ENCODE measurements around the gene SOX4. TPM values are rescaled to one million over a fixed set of nuclear protein-coding genes. Genes with fewer than 3 reads are reported as not detected.
"Not testable (repeated sequence)": the region's sequence is repeated elsewhere in the genome, so short reads cannot be mapped to it uniquely, and the experiment has no call there.

Gene SOX4
- total RNA-seq (10 to 100 TPM; 16.0 to 25.2 TPM), polyA plus RNA-seq (1 to 10 TPM; 4.3 to 4.5 TPM)
- long read RNA-seq, donor 1, full-length matches to known transcripts, result 20 of 20 reads
- long read RNA-seq, donor 1, partial matches to known transcripts, result 0 of 20 reads
- long read RNA-seq, donor 1, other reads (novel, unspliced or antisense), result 0 of 20 reads
- long read RNA-seq, donor 2, full-length matches to known transcripts, result 90 of 91 reads
- long read RNA-seq, donor 2, partial matches to known transcripts, result 0 of 91 reads
- long read RNA-seq, donor 2, other reads (novel, unspliced or antisense), result 1 of 91 reads

GRCh38 chr6:21593412-21593926, at the start of gene SOX4:
SOX4 (plus strand) TSS chr6:21593751; CDS start chr6:21594535, 784 bp downstream.
- H3K4me3 ChIP-seq (ENCODE audit: low read length in 2 of 2), result peak within 1 kb of the TSS; percentile 15 to 77
- no peaks in the 10 kb centered on the region for H3K27me3 ChIP-seq (ENCODE audit: control insufficient read depth in 1 of 2, insufficient read depth in 2 of 2, low read length in 1 of 2)
- H3K27ac ChIP-seq (ENCODE audit: low read depth in 1 of 2, low read length in 2 of 2), result peak within 1 kb of the TSS; percentile 78 to 91
- intact Hi-C loops (cut with DNase I), result loop anchor here (5.0 to 10.0 kb wide), 5 partner anchors 291 to 1141 kb away; no protein-coding TSS in a partner anchor
- H3K9me3 ChIP-seq (ENCODE audit: control insufficient read depth, low read length), result no peaks in the 10 kb centered on the region
- H3K36me3 ChIP-seq (ENCODE audit: control insufficient read depth in 1 of 2, insufficient read depth in 2 of 2, low read length in 1 of 2), result no peaks in the 10 kb centered on the region
- DNase-seq (peak; percentile 95), ATAC-seq (ENCODE audit: low FRiP score) (peak; percentile 84)
- WGBS, 2 donors, result 0 to 1% methylated on average over 19 of the region's 19 CpGs
- H3K4me1 ChIP-seq (ENCODE audit: control insufficient read depth in 1 of 2, insufficient read depth in 2 of 2, low read length in 2 of 2), result no peaks in the 10 kb centered on the region

GRCh38 chr6:21552286-21552685, 41.3 kb upstream of the SOX4 start:
- WGBS, 2 donors, result 90 to 96% methylated on average over 16 to 27 of the region's 27 CpGs
- intact Hi-C loops (cut with DNase I); H3K9me3 ChIP-seq (ENCODE audit: control insufficient read depth, low read length); ATAC-seq (ENCODE audit: low FRiP score); H3K4me3 ChIP-seq (ENCODE audit: low read length in 2 of 2); DNase-seq; H3K4me1 ChIP-seq (ENCODE audit: control insufficient read depth in 1 of 2, insufficient read depth in 2 of 2, low read length in 2 of 2); H3K36me3 ChIP-seq (ENCODE audit: control insufficient read depth in 1 of 2, insufficient read depth in 2 of 2, low read length in 1 of 2); H3K27ac ChIP-seq (ENCODE audit: low read depth in 1 of 2, low read length in 2 of 2); H3K27me3 ChIP-seq (ENCODE audit: control insufficient read depth in 1 of 2, insufficient read depth in 2 of 2, low read length in 1 of 2): not testable (repeated sequence)

GRCh38 chr6:21554286-21554685, 39.3 kb upstream of the SOX4 start:
- H3K4me3 ChIP-seq (ENCODE audit: low read length in 2 of 2), result no peak overlapping the region
- no peak overlapping the region for H3K27ac ChIP-seq (ENCODE audit: low read depth in 1 of 2, low read length in 2 of 2)
- WGBS, 2 donors, result 94 to 95% methylated on average over 5 of the region's 5 CpGs
- no peaks in the 10 kb centered on the region for H3K36me3 ChIP-seq (ENCODE audit: control insufficient read depth in 1 of 2, insufficient read depth in 2 of 2, low read length in 1 of 2)
- DNase-seq, result no peak
- ATAC-seq (ENCODE audit: low FRiP score), result no peak
- no peaks in the 10 kb centered on the region for H3K9me3 ChIP-seq (ENCODE audit: control insufficient read depth, low read length)
- intact Hi-C loops (cut with DNase I), result no loop called here
- H3K4me1 ChIP-seq (ENCODE audit: control insufficient read depth in 1 of 2, insufficient read depth in 2 of 2, low read length in 2 of 2), result no peaks in the 10 kb centered on the region
- H3K27me3 ChIP-seq (ENCODE audit: control insufficient read depth in 1 of 2, insufficient read depth in 2 of 2, low read length in 1 of 2), result no peaks in the 10 kb centered on the region

GRCh38 chr6:21555197-21555596, 38.4 kb upstream of the SOX4 start:
- no peak for DNase-seq
- Histone ChIP-seq H3K27ac (ENCODE audit: low read depth in 1 of 2, low read length in 2 of 2) (no peak overlapping the region), H3K36me3 (ENCODE audit: control insufficient read depth in 1 of 2, insufficient read depth in 2 of 2, low read length in 1 of 2) (no peaks in the 10 kb centered on the region), H3K27me3 (ENCODE audit: control insufficient read depth in 1 of 2, insufficient read depth in 2 of 2, low read length in 1 of 2) (no peaks in the 10 kb centered on the region), H3K4me3 (ENCODE audit: low read length in 2 of 2) (no peak overlapping the region), H3K9me3 (ENCODE audit: control insufficient read depth, low read length) (no peaks in the 10 kb centered on the region), H3K4me1 (ENCODE audit: control insufficient read depth in 1 of 2, insufficient read depth in 2 of 2, low read length in 2 of 2) (no peaks in the 10 kb centered on the region)
- no peak for ATAC-seq (ENCODE audit: low FRiP score)
- intact Hi-C loops (cut with DNase I), result no loop called here
- 77 to 84% methylated on average over 5 of the region's 5 CpGs for WGBS, 2 donors

- 85 to 86% methylated on average over 6 of the region's 6 CpGs for WGBS, 2 donors
- H3K27ac ChIP-seq (ENCODE audit: low read depth in 1 of 2, low read length in 2 of 2), result no peak overlapping the region
- no peak overlapping the region for H3K4me3 ChIP-seq (ENCODE audit: low read length in 2 of 2)
- H3K27me3 ChIP-seq (ENCODE audit: control insufficient read depth in 1 of 2, insufficient read depth in 2 of 2, low read length in 1 of 2), result no peaks in the 10 kb centered on the region
- ATAC-seq (ENCODE audit: low FRiP score) (no peak), DNase-seq (no peak)
- no peaks in the 10 kb centered on the region for H3K9me3 ChIP-seq (ENCODE audit: control insufficient read depth, low read length)
- intact Hi-C loops (cut with DNase I), result no loop called here
- H3K4me1 ChIP-seq (ENCODE audit: control insufficient read depth in 1 of 2, insufficient read depth in 2 of 2, low read length in 2 of 2), result no peaks in the 10 kb centered on the region
- H3K36me3 ChIP-seq (ENCODE audit: control insufficient read depth in 1 of 2, insufficient read depth in 2 of 2, low read length in 1 of 2), result no peaks in the 10 kb centered on the region
Measured at GRCh38 chr6:21556511-21556910, 37.0 kb upstream of the SOX4 start.

GRCh38 chr6:21556968-21557721, 36.4 kb upstream of the SOX4 start:
- Histone ChIP-seq H3K4me3 (ENCODE audit: low read length in 2 of 2) (no peak overlapping the region), H3K4me1 (ENCODE audit: control insufficient read depth in 1 of 2, insufficient read depth in 2 of 2, low read length in 2 of 2) (no peaks in the 10 kb centered on the region), H3K27ac (ENCODE audit: low read depth in 1 of 2, low read length in 2 of 2) (no peak overlapping the region), H3K27me3 (ENCODE audit: control insufficient read depth in 1 of 2, insufficient read depth in 2 of 2, low read length in 1 of 2) (no peaks in the 10 kb centered on the region), H3K9me3 (ENCODE audit: control insufficient read depth, low read length) (no peaks in the 10 kb centered on the region), H3K36me3 (ENCODE audit: control insufficient read depth in 1 of 2, insufficient read depth in 2 of 2, low read length in 1 of 2) (no peaks in the 10 kb centered on the region)
- ATAC-seq (ENCODE audit: low FRiP score) (no peak), DNase-seq (no peak)
- intact Hi-C loops (cut with DNase I), result no loop called here
- WGBS, 2 donors, result 39 to 44% methylated on average over 5 of the region's 5 CpGs

- intact Hi-C loops (cut with DNase I), result no loop called here
- no peak overlapping the region for H3K4me3 ChIP-seq (ENCODE audit: low read length in 2 of 2)
- H3K4me1 ChIP-seq (ENCODE audit: control insufficient read depth in 1 of 2, insufficient read depth in 2 of 2, low read length in 2 of 2), result no peaks in the 10 kb centered on the region
- H3K36me3 ChIP-seq (ENCODE audit: control insufficient read depth in 1 of 2, insufficient read depth in 2 of 2, low read length in 1 of 2), result no peaks in the 10 kb centered on the region
- no peaks in the 10 kb centered on the region for H3K27me3 ChIP-seq (ENCODE audit: control insufficient read depth in 1 of 2, insufficient read depth in 2 of 2, low read length in 1 of 2)
- H3K9me3 ChIP-seq (ENCODE audit: control insufficient read depth, low read length), result no peaks in the 10 kb centered on the region
- DNase-seq, result no peak
- ATAC-seq (ENCODE audit: low FRiP score), result no peak
- no peak overlapping the region for H3K27ac ChIP-seq (ENCODE audit: low read depth in 1 of 2, low read length in 2 of 2)
- WGBS, 2 donors, result 73 to 78% methylated on average over 3 of the region's 3 CpGs
Measured at GRCh38 chr6:21559238-21559637, 34.3 kb upstream of the SOX4 start.

- no peak for ATAC-seq (ENCODE audit: low FRiP score)
- no peak for DNase-seq
- WGBS, 2 donors, result 72 to 79% methylated on average over 2 of the region's 2 CpGs
- Histone ChIP-seq H3K4me1 (ENCODE audit: control insufficient read depth in 1 of 2, insufficient read depth in 2 of 2, low read length in 2 of 2) (no peaks in the 10 kb centered on the region), H3K27ac (ENCODE audit: low read depth in 1 of 2, low read length in 2 of 2) (no peak overlapping the region), H3K36me3 (ENCODE audit: control insufficient read depth in 1 of 2, insufficient read depth in 2 of 2, low read length in 1 of 2) (no peaks in the 10 kb centered on the region), H3K9me3 (ENCODE audit: control insufficient read depth, low read length) (no peaks in the 10 kb centered on the region), H3K27me3 (ENCODE audit: control insufficient read depth in 1 of 2, insufficient read depth in 2 of 2, low read length in 1 of 2) (peaks cover 0 to 1% of the 10 kb centered on the region in 2 donors), H3K4me3 (ENCODE audit: low read length in 2 of 2) (no peak overlapping the region)
- intact Hi-C loops (cut with DNase I), result no loop called here
Measured at GRCh38 chr6:21560249-21560648, 33.3 kb upstream of the SOX4 start.
